Endometrium (tissue), 2 donors: Measurements from ENCODE around the gene IFT57.

Experiments
- FAIRE-seq: peaks from 2 replicates; lab custom pipeline; 2012; peaks lifted over from hg19 to GRCh38; lab: Jason Lieb, UNC
- donor health status: control.
- donor health status: control.

The IFT57 gene

DNA sequence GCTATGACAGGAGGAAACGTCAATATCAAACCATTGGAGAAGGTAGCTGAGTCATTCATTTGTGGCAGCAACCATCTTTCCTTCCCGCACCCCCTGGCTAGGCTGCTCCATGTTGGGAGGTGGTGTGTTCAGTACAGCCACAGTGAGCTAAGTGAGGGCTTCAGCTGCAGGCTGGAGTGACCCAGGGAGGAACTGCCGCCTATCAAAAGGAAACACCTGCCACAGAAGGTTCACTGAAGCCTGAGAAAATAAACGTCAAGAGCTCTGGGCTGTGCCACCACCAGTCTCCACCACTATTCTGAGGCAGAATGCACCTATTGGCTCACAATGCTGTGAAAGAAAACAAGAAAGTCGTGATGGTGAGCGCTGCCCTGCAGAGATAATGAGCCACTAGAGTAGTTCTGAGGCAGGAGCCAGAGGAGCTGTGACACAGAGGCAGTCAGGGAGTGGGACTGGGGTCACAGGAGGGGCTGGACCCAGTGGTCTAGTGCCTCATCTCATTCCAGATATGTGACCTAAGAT, 96.6 kb downstream of the IFT57 start:
- FAIRE-seq, result no peak

DNA sequence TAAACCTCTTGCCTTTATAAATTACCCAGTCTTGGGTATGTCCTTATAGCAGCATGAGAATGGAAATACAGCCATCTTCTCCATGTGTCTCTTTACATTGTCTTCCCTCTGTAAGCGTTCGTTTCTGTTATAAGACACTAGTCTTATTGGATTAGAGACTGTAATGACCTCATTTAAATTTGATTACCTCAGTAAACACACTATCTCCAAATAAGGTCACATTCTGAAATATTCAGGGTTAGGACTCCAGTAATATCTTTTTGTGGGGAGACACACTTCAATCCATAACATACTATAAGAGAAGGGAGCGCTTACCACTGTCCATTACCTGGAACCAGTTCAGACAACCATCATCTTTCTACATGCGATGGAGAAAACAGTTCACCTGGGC, 97.1 kb downstream of the IFT57 start:
- FAIRE-seq, result no peak

DNA sequence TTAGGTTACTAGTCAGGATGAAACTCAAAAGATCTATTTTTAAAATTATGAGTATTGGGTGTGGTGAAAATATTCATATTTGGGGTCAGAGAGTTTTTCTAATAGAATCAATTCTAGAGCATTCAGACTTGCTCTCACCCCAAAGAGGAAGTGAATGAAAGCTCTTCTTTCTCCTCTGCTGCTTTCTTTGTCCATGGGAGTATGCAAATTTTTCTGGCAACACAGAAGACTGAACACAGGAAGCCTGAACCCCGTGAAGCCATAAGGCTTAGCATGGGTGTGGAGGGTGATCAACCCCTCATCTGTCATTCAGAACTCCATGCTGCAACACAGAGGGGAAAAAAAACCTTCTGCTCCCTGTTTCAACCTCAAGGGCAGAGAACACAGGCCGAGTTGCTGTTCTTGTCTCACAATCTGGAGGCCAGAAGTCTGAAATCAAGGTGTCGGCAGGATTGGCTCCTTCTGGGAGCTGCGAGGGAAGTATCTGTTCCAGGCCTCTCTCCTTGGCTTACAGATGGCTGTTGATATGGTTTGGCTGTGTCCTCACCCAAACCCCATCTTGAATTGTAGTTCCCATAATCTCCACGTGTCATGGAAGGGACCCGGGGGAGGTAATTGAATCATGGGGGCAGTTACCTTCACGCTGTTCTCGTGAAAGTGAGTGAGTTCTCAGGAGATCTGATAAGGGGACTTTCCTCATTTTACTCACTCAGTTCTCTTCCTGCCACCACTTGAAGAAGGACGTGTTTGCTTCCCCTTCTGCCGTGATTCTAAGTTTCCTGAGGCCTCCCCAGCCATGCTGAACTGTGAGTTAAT, 97.7 kb downstream of the IFT57 start:
- no peak for FAIRE-seq

DNA sequence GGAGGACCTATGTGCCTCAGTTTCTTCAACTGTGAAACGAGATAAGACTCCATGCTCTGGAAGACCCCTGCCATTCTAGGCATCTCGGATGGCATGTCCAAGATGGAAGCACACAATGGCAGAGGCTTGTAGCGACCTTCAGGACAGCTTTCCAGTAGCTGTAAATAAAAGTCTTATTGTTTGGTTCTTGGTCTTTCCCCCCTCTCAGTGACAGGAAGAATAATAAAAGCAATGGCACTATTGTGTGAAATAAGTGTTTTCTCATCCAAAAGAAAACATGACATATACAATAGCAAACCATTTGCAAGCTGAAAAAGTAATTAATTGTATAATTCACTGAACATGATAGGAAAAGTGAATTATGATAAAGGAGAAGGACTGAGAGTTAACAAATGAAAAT, 98.9 kb downstream of the IFT57 start:
- FAIRE-seq, result no peak

DNA sequence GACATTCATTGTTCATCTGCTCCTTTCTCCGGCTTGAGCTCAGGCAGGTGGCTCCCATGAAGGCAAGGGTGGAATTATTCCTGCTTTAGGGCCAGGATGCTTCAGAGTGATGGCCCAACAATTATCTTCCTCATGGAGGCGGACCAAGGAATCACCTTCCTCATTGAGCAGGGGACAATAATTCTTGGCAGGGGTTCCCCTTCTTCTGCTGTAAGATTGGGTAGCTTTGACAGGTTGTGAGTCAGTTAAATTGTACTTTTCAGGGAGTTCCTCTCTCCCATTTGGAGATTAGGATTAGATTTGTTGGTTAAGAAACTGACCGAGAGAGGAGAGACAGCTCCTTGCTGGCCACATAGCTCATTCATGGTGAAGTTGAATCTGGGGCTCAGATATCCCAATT, 99.9 kb downstream of the IFT57 start:
- FAIRE-seq, result no peak

DNA sequence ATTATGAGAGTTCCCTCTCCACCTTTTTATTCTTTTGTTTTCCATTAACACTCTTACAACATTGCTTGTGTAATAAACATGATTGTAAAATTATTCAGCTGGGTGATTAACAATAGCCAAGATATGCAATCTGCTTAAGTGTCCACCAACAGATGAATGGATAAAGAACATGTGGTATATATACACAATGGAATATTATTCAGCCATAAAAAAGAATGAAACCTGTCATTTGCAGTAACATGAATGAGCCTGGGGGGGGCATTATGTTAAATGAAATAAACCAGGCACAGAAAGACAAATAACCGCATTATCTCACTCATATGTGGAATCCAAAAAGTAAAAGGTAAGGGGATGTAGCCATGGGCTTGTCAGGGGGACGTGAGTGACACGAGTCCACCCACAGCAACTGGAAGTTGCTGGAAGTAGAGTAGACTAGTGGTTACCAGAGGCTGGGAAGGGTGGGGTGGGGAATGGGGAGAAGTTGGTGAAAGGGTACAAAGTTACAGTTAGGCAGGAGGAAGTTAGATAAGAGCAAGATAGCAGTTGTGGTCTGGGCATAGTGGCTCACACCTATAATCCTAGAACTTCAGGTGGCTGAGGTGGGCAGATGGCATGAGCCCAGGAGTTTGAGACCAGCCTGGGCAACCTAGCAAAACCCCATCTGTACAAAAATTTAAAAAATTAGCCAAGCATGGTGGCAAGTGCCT, 102.7 kb downstream of the IFT57 start:
- FAIRE-seq, result no peak

DNA sequence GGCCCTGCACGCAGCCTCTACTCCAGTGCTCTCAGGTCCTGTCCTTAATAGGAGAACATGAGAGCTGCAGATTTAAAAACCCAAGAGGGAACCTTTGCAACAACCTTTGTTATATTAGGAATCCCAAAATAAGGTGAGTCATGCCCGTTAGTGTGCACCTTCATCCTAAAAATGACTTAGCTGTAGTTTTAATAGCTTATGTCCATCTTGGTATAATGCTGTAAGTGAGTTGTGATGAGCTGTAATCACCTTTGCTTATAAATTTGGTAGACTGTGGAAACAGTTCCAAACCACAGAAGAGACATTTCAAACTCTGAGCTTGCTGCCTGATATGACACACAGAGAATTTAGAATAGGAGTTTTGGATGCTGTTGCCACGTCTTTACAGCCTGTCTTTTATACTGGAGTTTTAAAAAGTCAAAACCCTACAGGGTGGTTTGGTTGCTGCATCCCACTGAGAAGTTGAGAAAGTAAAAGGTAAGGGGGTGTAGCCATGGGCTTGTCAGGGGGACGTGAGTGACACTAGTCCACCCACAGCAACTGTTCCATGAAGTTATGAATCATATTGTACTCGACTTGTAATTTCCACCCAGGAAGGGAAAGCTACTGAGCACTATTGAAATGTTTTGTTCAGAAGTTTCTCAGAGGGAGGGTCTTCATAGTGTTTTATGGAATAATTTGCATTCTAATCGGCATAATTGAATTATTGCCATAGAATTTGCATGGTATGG, 104.0 kb downstream of the IFT57 start:
- no peak for FAIRE-seq

DNA sequence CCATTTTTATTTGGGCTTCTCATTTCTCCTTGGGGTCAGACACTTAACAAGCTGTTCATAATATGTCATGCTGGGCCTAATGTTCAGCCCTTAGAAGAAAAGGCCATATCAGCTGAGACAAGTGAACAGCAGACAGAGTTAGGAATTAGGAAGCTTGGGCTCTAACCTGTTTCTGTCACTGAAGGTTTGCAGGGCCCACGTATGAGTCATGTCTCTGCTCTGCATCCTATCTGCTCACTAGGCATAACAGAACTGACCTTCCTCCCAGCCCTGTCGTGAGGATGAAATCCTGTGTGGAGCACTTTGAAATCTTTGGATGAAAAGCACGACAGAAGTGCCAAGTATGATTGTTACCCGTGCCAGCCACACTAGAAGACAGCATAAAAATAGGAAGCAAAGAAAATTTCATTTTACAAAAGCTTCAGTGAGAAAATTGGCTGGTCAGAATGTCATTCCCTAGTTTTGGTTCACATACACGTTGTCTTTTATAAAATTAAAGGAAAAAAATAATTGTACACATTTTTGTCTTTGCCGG, 104.9 kb downstream of the IFT57 start:
- no peak for FAIRE-seq

DNA sequence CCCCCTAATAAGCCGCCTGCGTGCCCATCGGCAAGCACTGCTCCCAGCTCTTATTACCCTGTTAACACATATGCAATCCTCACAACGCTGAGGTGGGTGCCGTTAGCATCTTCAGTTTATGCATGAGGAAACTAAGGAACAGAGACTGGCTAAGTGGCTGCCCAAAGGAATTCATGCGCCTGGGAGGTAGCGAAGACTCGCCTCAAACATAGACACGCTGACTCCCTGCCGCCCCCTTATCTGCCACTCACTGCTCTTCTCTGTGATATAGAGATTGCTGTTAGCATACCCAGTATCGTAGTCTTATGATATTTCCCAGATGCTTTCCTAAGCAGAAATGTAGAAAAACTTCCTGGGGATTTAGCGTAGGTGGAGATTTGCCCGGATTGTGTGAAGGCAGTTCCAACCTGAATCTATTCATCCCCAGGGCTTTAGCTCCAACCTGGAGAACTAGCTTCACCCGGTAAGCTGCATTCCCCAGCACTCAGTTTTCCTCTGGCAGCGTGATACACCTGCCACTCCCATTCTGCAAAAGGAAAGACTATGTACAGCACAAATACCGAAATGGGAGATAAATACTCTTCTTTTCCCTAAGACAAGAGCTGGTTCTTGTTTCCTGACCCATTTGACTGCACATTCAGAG, 107.7 kb downstream of the IFT57 start:
- no peak for FAIRE-seq

DNA sequence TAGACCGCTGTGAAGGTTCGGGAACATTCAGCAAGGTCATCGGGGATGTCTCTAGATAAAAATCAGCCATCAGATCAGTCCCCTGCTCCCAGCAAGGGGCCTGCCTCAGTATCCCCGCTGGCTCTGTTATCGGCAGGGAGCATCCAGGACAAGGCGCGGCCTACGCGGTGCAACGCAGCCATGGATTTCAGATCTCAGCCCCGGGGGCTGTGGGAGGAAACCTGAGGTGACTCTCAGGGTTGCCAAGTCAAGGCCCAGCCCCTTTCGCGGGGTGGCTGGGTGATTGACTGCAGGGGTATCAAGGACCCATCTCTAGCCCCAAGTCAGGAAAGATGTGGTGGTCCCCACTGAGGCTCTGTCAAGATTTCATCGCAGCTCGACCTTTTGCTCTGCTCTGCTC, 108.2 kb downstream of the IFT57 start:
- FAIRE-seq, result no peak

DNA sequence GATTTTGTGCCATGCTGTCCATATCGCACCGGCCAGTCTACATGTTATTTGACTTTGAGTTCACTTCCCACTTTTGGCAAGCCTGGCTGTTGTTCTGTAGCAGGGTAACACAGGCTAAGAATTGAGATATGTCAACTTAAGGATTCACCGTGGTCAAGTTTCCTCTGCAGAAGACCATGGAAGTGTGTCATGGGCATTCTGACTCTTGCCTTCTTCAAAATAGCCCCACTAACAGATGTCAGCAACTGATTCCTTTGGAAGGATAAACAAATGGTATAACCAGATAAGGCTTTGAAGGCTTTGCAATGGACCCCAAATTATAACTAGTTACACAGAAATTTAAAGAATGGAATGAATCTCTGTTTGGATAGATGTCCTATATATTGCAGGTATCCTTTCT, 111.3 kb downstream of the IFT57 start:
- FAIRE-seq, result no peak
